H1 (cell line): ENCODE results near the gene FOXJ2. TPM values are rescaled to one million over a fixed set of nuclear protein-coding genes. Genes with fewer than 3 reads are reported as not detected.

Experiments used
- CTCF ChIA-PET: fragments of 300-600 bp; sonication (Branson Sonifier 250); formaldehyde crosslinking; loops from one replicate; lab custom pipeline; 2021; ENCODE audit not compliant: partially characterized antibody; lab: Charles Lee
- POLR2A ChIA-PET: fragments of 300-600 bp; sonication (Branson Sonifier 250); formaldehyde crosslinking; loops from one replicate; lab custom pipeline; 2021; ENCODE audit warnings: inconsistent platforms; ENCODE audit not compliant: partially characterized antibody; lab: Charles Lee
- DNase-seq, 2 experiments: peaks; one replicate each; pipeline versions ENCODE4 v3.0.0 to v3.0.0-alpha.2; 2010 to 2022; ENCODE audit warnings: low spot score in 2 of 2, low read depth in 1 of 2, mixed read lengths in 1 of 2
- FAIRE-seq: peaks from 2 replicates; lab custom pipeline; 2011; peaks lifted over from hg19 to GRCh38; lab: Jason Lieb, UNC
- H2AFZ ChIP-seq: 2 replicates; pipeline ENCODE4 v1.8.1; 2012; ENCODE audit warnings: low read length, inconsistent platforms
- H2AK5ac ChIP-seq: 2 replicates; pipeline ENCODE4 v1.6.1; 2013; ENCODE audit warnings: low read depth, low read length
- H2BK120ac ChIP-seq: replicated peaks from 2 replicates; pipeline ENCODE3; 2013; ENCODE audit warnings: low read depth, low read length, inconsistent platforms
- H2BK12ac ChIP-seq: 2 replicates; pipeline ENCODE4 v1.6.1; 2013; ENCODE audit warnings: low read depth, low read length
- H2BK15ac ChIP-seq: 2 replicates; pipeline ENCODE4 v1.6.1; 2013; ENCODE audit warnings: low read length
- H2BK20ac ChIP-seq: 2 replicates; pipeline ENCODE4 v1.6.1; 2013; ENCODE audit warnings: low read length
- H2BK5ac ChIP-seq: 2 replicates; pipeline ENCODE4 v1.6.1; 2013; ENCODE audit warnings: low read depth, low read length
- H3K14ac ChIP-seq: 2 replicates; pipeline ENCODE4 v1.6.1; 2013; ENCODE audit warnings: inconsistent platforms; ENCODE audit not compliant: insufficient read length
- H3K18ac ChIP-seq: 2 replicates; pipeline ENCODE4 v1.6.1; 2013; ENCODE audit warnings: low read length; ENCODE audit errors: extremely low read depth
- H3K23ac ChIP-seq: 2 replicates; pipeline ENCODE4 v1.6.1; 2013; ENCODE audit warnings: inconsistent platforms; ENCODE audit not compliant: insufficient read length
- H3K23me2 ChIP-seq: 2 replicates; pipeline ENCODE4 v1.6.1; 2013; ENCODE audit warnings: low read depth, low read length
- H3K27ac ChIP-seq: 2 replicates; pipeline ENCODE4 v1.6.1; 2011; ENCODE audit warnings: low read depth, low read length, inconsistent platforms
- H3K27me3 ChIP-seq, 4 experiments: replicated peaks in 1 of 4; 1 replicate in 1 of 4; 2 replicates in 3 of 4; pipeline versions ENCODE4 v1.6.1 to v1.8.1; 2011 to 2013; ENCODE audit warnings: low read length in 3 of 4, mild to moderate bottlenecking in 3 of 4, inconsistent platforms in 2 of 4, mixed read lengths in 2 of 4, moderate library complexity in 1 of 4; ENCODE audit not compliant: control insufficient read depth in 3 of 4, insufficient read depth in 3 of 4; ENCODE audit errors: extremely low read depth in 1 of 4
- H3K36me3 ChIP-seq, 4 experiments: 2 replicates each; pipeline versions ENCODE4 v1.6.1 to v1.8.1; 2011 to 2013; ENCODE audit warnings: mild to moderate bottlenecking in 4 of 4, low read length in 3 of 4, moderate library complexity in 2 of 4, control low read depth in 1 of 4, inconsistent platforms in 1 of 4; ENCODE audit not compliant: insufficient read depth in 4 of 4, control insufficient read depth in 2 of 4
- H3K4ac ChIP-seq: replicated peaks from 2 replicates; pipeline ENCODE3; 2013; ENCODE audit warnings: low read length, low read depth, mixed read lengths, inconsistent platforms; ENCODE audit not compliant: insufficient read length
- H3K4me1 ChIP-seq, 4 experiments: replicated peaks in 1 of 4; 1 replicate in 1 of 4; 2 replicates in 3 of 4; pipeline versions ENCODE4 v1.6.1 to v1.8.1; 2011 to 2013; ENCODE audit warnings: low read length in 3 of 4, inconsistent platforms in 2 of 4, mixed read lengths in 1 of 4; ENCODE audit not compliant: insufficient read depth in 4 of 4, control insufficient read depth in 3 of 4
- H3K4me2 ChIP-seq, 2 experiments: 2 replicates each; pipeline versions ENCODE4 v1.6.1 to v1.8.1; 2011 to 2013; ENCODE audit warnings: low read depth in 2 of 2, low read length in 2 of 2, control low read depth in 1 of 2, inconsistent platforms in 1 of 2, mild to moderate bottlenecking in 1 of 2; ENCODE audit not compliant: insufficient read depth in 1 of 2
- H3K4me3 ChIP-seq, 4 experiments: fragments of 200-600, 300-600 bp in 1 of 4; sonication (generic), shearing (Covaris generic), sonication (Bioruptor Twin) in 1 of 4; 2 replicates each; pipeline versions ENCODE4 v1.5.1 to v1.8.1; 2011 to 2016; ENCODE audit warnings: low read length in 4 of 4, low read depth in 3 of 4, control low read depth in 2 of 4, inconsistent platforms in 2 of 4, mild to moderate bottlenecking in 2 of 4, mixed read lengths in 1 of 4, moderate library complexity in 1 of 4; ENCODE audit not compliant: insufficient read depth in 2 of 4; ENCODE audit errors: extremely low read depth in 1 of 4
- H3K56ac ChIP-seq: replicated peaks from 2 replicates; pipeline ENCODE3; 2013; ENCODE audit warnings: low read depth, mild to moderate bottlenecking, mixed read lengths, low read length, inconsistent platforms; ENCODE audit not compliant: insufficient read length
- H3K79me1 ChIP-seq: 2 replicates; pipeline ENCODE4 v1.6.1; 2013; ENCODE audit warnings: low read depth, low read length, control low read depth
- H3K79me2 ChIP-seq, 2 experiments: 2 replicates each; pipeline versions ENCODE4 v1.6.1 to v1.8.1; 2012 to 2013; ENCODE audit warnings: low read length in 2 of 2, mild to moderate bottlenecking in 2 of 2, inconsistent platforms in 1 of 2; ENCODE audit not compliant: insufficient read depth in 2 of 2, control insufficient read depth in 1 of 2
- H3K9ac ChIP-seq, 4 experiments: replicated peaks in 1 of 4; 1 replicate in 1 of 4; 2 replicates in 3 of 4; pipeline versions ENCODE4 v1.6.1 to v1.8.1; 2011 to 2013; ENCODE audit warnings: low read depth in 3 of 4, low read length in 3 of 4, control low read depth in 2 of 4, mild to moderate bottlenecking in 2 of 4, moderate library complexity in 2 of 4, inconsistent platforms in 1 of 4; ENCODE audit errors: extremely low read depth in 1 of 4
- H3K9me3 ChIP-seq, 2 experiments: 2 replicates each; pipeline versions ENCODE4 v1.6.1 to v1.8.1; 2012 to 2013; ENCODE audit warnings: mild to moderate bottlenecking in 2 of 2, moderate library complexity in 2 of 2, control low read depth in 1 of 2, inconsistent platforms in 1 of 2, low read depth in 1 of 2, low read length in 1 of 2, mixed read lengths in 1 of 2; ENCODE audit not compliant: insufficient read depth in 2 of 2
- H4K20me1 ChIP-seq, 2 experiments: replicated peaks in 1 of 2; 2 replicates each; pipeline versions ENCODE3 to v1.8.1; 2011 to 2013; ENCODE audit warnings: inconsistent platforms in 2 of 2, low read length in 2 of 2, mild to moderate bottlenecking in 1 of 2; ENCODE audit not compliant: insufficient read depth in 2 of 2, control insufficient read depth in 1 of 2
- H4K5ac ChIP-seq: 2 replicates; pipeline ENCODE4 v1.6.1; 2013; ENCODE audit warnings: low read length, low read depth, mixed read lengths, inconsistent platforms; ENCODE audit not compliant: insufficient read length
- H4K8ac ChIP-seq: 2 replicates; pipeline ENCODE4 v1.8.0; 2013; ENCODE audit warnings: mild to moderate bottlenecking, moderate library complexity, low read length, inconsistent platforms; ENCODE audit not compliant: insufficient read depth; ENCODE audit errors: extremely low read depth
- H4K91ac ChIP-seq: replicated peaks from 2 replicates; pipeline ENCODE3; 2013; ENCODE audit warnings: low read length, mixed read lengths, inconsistent platforms; ENCODE audit not compliant: insufficient read length
- CTCF ChIP-seq, 3 experiments: IDR thresholded peaks; 1 replicate in 2 of 3; 2 replicates in 1 of 3; pipeline versions ENCODE4 v1.5.1 to v1.6.1; 2011; ENCODE audit warnings: low read length in 3 of 3, mild to moderate bottlenecking in 3 of 3, inconsistent platforms in 2 of 3, low read depth in 1 of 3, moderate library complexity in 1 of 3; ENCODE audit not compliant: insufficient read depth in 1 of 3; ENCODE audit errors: control extremely low read depth in 1 of 3
- JUND ChIP-seq: IDR thresholded peaks from 2 replicates; pipeline ENCODE4 v1.6.1; 2011; ENCODE audit warnings: mild to moderate bottlenecking, improper control_type of control experiment, low read length
- RAD21 ChIP-seq, 2 experiments: IDR thresholded peaks in 1 of 2; conservative IDR thresholded peaks in 1 of 2; 2 replicates each; pipeline ENCODE4 v1.6.1; 2011; ENCODE audit warnings: low read depth in 2 of 2, low read length in 2 of 2, improper control_type of control experiment in 1 of 2, inconsistent platforms in 1 of 2, mild to moderate bottlenecking in 1 of 2, moderate library complexity in 1 of 2
- SAP30 ChIP-seq: fragments of 300-600 bp; sonication (generic); IDR thresholded peaks from 2 replicates; pipeline ENCODE4 v1.7.1; 2012; ENCODE audit warnings: low read length, moderate library complexity, mild to moderate bottlenecking, inconsistent platforms; ENCODE audit not compliant: insufficient read depth, insufficient replicate concordance
- WGBS, 2 experiments: shearing (Covaris generic) in 1 of 2; methylation state at CpG; one replicate each; pipeline versions ENCODE4 v1.1.6 to v1.1.7; 2013 to 2015; ENCODE audit warnings: low lambda C conversion rate in 2 of 2, mixed read lengths in 2 of 2, inconsistent platforms in 1 of 2, low coverage in 1 of 2, missing lambda C conversion rate in 1 of 2; ENCODE audit not compliant: insufficient replicate concordance in 2 of 2, insufficient coverage in 1 of 2, insufficient read length in 1 of 2; ENCODE audit errors: extremely low coverage in 1 of 2, missing lambda C conversion rate in 1 of 2; 5-methylcytosine and 5-hydroxymethylcytosine counted together
- polyA plus RNA-seq, 7 experiments: library from polyadenylated mRNA; depleted of rRNA in 3 of 7; stranded (reverse) in 5 of 7; unstranded in 2 of 7; fragments of >200 nt in 5 of 7; fragments of 200-250 nt in 2 of 7; gene quantifications; 1 replicate in 5 of 7; 2 replicates in 1 of 7; 4 replicates in 1 of 7; pipeline versions ENCODE4 v1.2.1 to v1.2.3, GENCODE V29; 2011 to 2013; ENCODE audit warnings: missing spikeins in 2 of 7, mixed read lengths in 2 of 7
- total RNA-seq: library from RNA; stranded (reverse); fragmentation: NEBNext Ultra II Directional; extraction: Animal tissue kit (Norgen Biotek cat#: 25700); gene quantifications from 2 replicates; pipeline ENCODE4 v1.2.1, GENCODE V29; 2021

Gene FOXJ2
- total and polyA plus RNA-seq, 2 of the 8 experiments (the other 6 are each of a cell fraction or from before 2014, with no cell fraction given): 4.2 to 9.3 TPM

DNA sequence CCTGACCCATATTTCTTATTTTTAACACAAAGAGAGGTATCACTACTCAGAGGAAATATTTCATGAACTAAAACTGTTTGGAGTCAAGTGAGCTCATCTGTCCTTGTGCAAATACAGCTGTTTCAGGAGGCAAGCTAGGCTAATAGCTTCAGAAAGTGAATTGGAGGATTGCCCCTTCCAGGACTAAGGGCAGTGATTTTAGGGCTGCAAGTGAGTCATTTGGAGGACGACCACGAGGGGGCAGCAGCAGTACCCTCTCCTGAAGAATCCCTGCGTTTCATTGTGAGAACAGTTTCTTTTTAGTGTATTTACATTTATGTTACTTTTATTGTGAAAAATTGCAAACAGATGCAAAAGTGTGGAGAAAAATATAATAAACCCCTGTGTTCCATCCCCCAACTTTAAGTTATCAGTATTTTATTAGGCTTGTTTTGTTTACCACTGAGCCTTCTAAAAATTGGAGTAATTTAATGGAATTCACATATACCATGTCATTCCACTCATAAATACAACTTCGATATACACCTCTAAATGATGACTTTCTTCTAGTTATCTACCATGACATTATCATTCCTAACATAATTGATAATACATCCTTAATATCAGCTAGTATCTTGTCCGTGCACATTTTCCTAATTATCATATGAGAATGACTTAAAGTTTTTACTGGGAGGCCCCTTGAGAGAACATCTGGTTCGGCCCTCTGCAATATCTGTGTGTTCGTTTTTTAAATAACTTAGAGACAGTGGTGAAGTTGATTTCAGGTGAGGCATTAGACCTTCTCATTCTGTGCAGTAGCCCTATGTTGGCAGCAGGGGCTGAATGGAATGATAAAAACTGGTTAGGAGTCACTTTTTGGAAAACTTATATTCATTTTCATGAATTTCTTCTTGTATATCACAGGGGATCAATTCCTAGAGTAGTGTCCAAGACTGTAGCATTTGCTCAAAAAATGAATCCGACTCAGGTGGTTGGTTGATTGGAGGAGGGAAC, 13.7 kb downstream of the FOXJ2 start:
- Histone ChIP-seq H4K5ac (no peak overlapping the region), H3K79me1 (no peaks in the 10 kb centered on the region), H3K79me2 (no peaks in the 10 kb centered on the region), H2AK5ac (no peak overlapping the region), H2BK15ac (no peak overlapping the region), H2BK5ac (no peak overlapping the region), H3K4ac (no peak overlapping the region), H3K27me3 (no peaks in the 10 kb centered on the region), H2BK20ac (no peak overlapping the region), H3K23me2 (no peaks in the 10 kb centered on the region; the same call in 1 of the 2 replicates)
- 61 to 100% methylated on average over 1 to 8 of the region's 8 CpGs for WGBS, 2 experiments
- DNase-seq: peak in 1 of 2 experiments; percentile 91
- TF ChIP-seq JUND (peak; percentile 44; the same call in 1 of the 2 replicates), CTCF (IDR thresholded peaks at IDR 0.05; ENCODE audit: control extremely low read depth in 1 of 3, insufficient read depth in 1 of 3, low read depth in 1 of 3, low read length in 3 of 3) (peak; percentile 81 to 91 (median 84)), RAD21 (IDR thresholded peaks at IDR 0.05 in 1 of 2, conservative IDR thresholded peaks at IDR 0.05 in 1 of 2; ENCODE audit: low read depth in 2 of 2, low read length in 2 of 2) (peak; percentile 63 to 71), SAP30 (no peak)
- TF ChIP-seq, all 59 proteins: peak for 3
- peak; percentile 94 for FAIRE-seq
- H3K4me3 ChIP-seq: no peak overlapping the region
- no peak overlapping the region for H3K56ac ChIP-seq
- H3K27ac ChIP-seq: no peak overlapping the region
- H3K18ac ChIP-seq: no peak overlapping the region
- no peak overlapping the region for H2BK12ac ChIP-seq
- ChIA-PET CTCF (interaction anchor here (0.6 to 12.2 kb wide), 16 partner anchors 9 to 404 kb away, joined by 3 to 146 read pairs (median 5); partner anchors contain the start of gene C3AR1), POLR2A (interaction anchor here (2.0 kb wide), 1 partner anchor 110 kb away, joined by 4 read pairs; the partner anchor contains the start of gene SLC2A3)
- H2BK120ac ChIP-seq: no peak overlapping the region
- no peak overlapping the region for H4K91ac ChIP-seq
- H4K8ac ChIP-seq: no peak overlapping the region
- no peak overlapping the region for H3K23ac ChIP-seq
- H2AFZ ChIP-seq: no peak overlapping the region
- H3K36me3 ChIP-seq: peaks cover 2 to 30% (median 14%) of the 10 kb centered on the region in 4 experiments; a peak in 6 of 8 replicates
- H3K9ac ChIP-seq: no peak overlapping the region
- no peaks in the 10 kb centered on the region for H3K4me1 ChIP-seq
- no peaks in the 10 kb centered on the region for H4K20me1 ChIP-seq
- H3K4me2 ChIP-seq: no peak overlapping the region
- no peaks in the 10 kb centered on the region for H3K9me3 ChIP-seq
- H3K14ac ChIP-seq: no peak overlapping the region
